Right renal pelvis (tissue), 4 donors: ENCODE data around the gene DHRSX. TPM values are rescaled to one million over a fixed set of nuclear protein-coding genes. Genes with fewer than 3 reads are reported as not detected.
"Not testable (repeated sequence)": the region's sequence is repeated elsewhere in the genome, so short reads cannot be mapped to it uniquely, and the experiment has no call there.

Experiments used
- DNase-seq, 4 donors: peaks; one replicate each; pipeline ENCODE4 v3.0.0-alpha.2; 2013; ENCODE audit warnings: low read depth in 4 of 4, low spot score in 3 of 4, missing footprints in 1 of 4
- polyA plus RNA-seq, 4 donors: library from polyadenylated mRNA; unstranded; fragments of 120-200 nt; gene quantifications; one replicate each; pipeline ENCODE4 v1.2.1, GENCODE V29; 2013; ENCODE audit not compliant: insufficient read length in 4 of 4

The DHRSX gene
- polyA plus RNA-seq, 4 donors, result 27.9 to 32.7 (median 30.1) TPM

DNA sequence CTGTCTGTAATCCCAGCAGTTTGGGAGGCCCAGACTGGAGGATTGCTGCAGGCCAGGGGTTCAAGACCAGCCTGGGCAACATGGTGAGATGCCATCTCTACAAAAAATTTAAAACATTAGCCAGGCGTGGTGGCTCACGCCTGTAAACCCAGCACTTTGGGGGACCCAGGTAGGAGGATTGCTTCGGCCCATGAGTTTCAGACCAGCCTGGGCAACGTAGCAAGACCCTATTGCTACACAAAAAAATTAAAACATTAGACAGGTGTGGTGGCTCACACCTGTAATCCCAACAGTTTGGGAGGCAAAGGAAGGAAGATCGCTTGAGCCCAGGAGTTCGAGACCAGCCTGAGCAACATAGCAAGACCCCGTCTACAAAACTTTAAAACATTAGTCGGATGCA is 1.3 kb downstream of the DHRSX start:
- no peak for DNase-seq

GRCh38 chrX:2498781-2499302 is 1.9 kb downstream of the DHRSX start:
- no peak for DNase-seq

GRCh38 chrX:2497961-2498780 is 2.6 kb downstream of the DHRSX start:
- DNase-seq, result no peak

DNA sequence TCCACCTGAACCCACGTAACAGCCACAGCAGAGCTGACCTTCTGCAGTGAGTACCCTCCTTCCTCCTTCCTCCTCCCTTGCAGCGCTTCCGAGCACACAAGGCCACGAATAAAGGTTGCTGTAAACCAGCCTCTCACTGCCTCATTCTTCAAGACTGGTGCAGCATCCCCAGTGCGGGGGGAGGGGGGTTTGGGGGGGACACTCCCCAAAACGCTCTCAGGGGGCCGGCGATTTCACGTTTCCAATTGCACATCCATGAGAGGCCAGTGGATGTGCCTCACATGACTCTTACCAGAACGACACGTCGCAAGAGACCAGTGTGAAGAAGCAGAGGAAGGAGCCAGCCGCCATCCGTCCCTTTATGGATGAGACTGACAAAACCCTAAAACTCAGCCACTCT is 5.2 kb downstream of the DHRSX start:
- no peak for DNase-seq

DNA sequence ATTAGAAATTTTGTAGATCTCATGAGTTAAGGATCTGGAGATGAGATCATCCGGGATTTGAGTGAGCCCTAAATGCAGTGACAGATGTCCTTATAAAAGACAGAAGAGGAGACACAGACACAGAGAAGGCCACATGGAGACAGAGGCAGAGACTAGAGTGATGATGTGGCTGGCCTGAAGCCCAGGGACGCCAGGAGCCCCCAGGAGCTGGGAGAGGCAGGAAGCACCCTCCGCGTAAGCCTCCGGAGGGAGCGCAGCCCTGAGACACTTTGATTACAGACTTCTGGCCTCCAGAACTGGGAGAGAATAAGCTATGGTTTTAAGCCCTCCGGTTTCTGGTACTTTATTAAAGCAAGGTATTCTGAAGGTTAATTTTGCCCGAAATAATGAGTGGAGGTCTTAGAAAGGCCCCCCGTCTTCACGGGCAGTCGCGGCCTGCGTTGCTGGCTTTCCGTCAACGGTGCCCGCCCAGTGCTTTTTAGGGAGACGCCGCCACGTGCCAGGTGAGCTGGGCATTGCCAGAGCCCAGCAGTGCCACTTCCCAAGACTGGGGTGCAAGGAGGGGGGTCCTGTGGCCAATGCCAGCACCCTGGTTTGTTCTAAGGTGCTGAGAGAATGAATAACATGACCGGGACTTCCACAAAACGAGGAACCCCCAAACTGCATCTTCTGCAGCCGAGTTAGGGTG is 8.1 kb downstream of the DHRSX start:
- no peak for DNase-seq

GRCh38 chrX:2490634-2491033 is 10.1 kb downstream of the DHRSX start:
- DNase-seq, result no peak

GRCh38 chrX:2489446-2490445 is 11.0 kb downstream of the DHRSX start:
- DNase-seq, result no peak

GRCh38 chrX:2488621-2489285 is 12.0 kb downstream of the DHRSX start:
- no peak for DNase-seq

GRCh38 chrX:2487366-2487765 is 13.4 kb downstream of the DHRSX start:
- DNase-seq, result no peak

GRCh38 chrX:2486476-2487133 is 14.2 kb downstream of the DHRSX start:
- DNase-seq, result no peak

- DNase-seq, result no peak
Observed at GRCh38 chrX:2485789-2486345, 14.9 kb downstream of the DHRSX start.

- no peak for DNase-seq
Observed at GRCh38 chrX:2484721-2485648, 15.8 kb downstream of the DHRSX start.

GRCh38 chrX:2484256-2484655 is 16.5 kb downstream of the DHRSX start:
- no peak for DNase-seq

- no peak for DNase-seq
Observed at GRCh38 chrX:2483398-2484060, 17.2 kb downstream of the DHRSX start.

GRCh38 chrX:2481597-2481996 is 19.2 kb downstream of the DHRSX start:
- DNase-seq, result not testable (repeated sequence)

- not testable (repeated sequence) for DNase-seq
Observed at GRCh38 chrX:2479982-2480381, 20.8 kb downstream of the DHRSX start.

DNA sequence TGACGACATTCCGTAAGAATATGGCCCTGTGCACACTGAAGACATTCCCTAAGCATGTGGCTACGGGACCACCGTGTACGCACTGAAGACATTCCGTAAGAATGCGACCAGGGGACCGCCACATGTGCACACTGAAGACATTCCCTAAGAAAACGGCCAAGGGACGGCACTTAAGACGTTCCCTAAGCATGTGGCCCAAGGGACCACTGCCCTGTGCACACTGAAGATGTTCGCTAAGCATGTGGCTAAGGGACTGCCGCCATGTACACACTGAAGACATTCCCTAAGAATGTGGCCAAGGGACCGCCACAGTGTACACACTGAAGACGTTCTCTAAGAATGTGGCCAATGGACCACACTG is 21.4 kb downstream of the DHRSX start:
- DNase-seq, result no peak
